ENCODE measurements around the gene TNFRSF1B.
"Not testable (repeated sequence)": the region's sequence is repeated elsewhere in the genome, so short reads cannot be mapped to it uniquely, and the experiment has no call there.

TNFRSF1B gene

DNA sequence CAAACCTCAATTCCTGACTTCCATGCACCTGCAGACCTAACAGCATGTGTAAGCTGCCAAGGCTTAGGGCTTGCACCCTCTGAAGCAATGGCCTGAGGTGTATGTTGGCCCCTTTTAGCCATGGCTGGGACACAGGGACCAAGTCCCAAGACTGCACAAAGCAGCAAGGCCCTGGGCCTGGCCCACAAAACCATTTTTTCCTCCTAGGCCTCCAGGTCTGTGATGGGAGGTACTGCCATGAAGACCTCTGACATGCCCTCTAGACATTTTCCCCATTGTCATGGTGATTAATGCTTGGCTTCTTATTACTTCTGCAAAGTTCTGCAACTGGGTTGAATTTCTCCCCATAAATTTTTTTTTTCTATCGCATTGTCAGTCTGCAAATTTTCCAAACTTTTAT is 55.9 kb downstream of the TNFRSF1B start:
- not testable (repeated sequence) for DNase-seq (ENCODE audit: low spot score)

GRCh38 chr1:12224092-12224491 is 57.3 kb downstream of the TNFRSF1B start:
- DNase-seq (ENCODE audit: low spot score): not testable (repeated sequence)

- DNase-seq (ENCODE audit: low spot score): no peak
Measured at GRCh38 chr1:12228979-12229378, 62.2 kb downstream of the TNFRSF1B start.

- DNase-seq (ENCODE audit: low spot score): no peak
Measured at GRCh38 chr1:12229386-12229834, 62.6 kb downstream of the TNFRSF1B start.

DNA sequence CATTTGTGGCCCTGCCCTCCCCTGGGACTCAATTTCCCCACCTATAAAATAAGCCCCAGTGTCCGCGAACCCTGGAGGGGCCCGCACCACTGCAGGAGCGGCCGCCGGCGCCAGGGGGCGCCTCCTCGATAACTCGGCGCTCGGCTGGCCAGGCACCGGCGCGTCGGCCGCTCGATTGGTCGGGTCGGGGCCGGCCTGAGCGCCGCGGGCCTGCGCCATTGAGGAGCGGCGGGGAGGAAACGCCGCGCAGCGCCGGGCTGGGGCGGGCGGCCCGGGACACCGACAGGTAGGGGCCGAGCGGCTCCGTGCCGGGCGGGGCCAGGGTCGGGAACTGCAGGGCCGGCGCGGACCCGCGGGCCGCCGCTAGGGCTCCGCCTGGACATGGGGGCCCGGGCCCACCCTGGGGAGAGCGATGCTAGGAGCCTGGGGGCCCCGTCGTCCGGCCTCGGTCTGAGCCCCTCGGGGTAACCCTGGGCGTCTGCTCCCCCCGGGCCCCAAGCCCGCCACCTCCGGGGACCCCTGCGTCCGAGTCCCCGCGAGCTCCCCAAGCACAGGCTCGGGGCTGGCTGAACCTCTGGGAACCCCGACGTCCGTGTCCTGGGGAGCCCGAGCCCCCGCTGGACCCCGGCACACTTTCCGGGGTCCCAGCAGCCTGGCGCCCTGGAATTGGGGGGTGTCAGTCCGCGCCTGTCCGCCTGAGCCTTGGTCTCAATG is 63.2 kb downstream of the TNFRSF1B start, which contains the start of gene VPS13D:
VPS13D (plus strand) TSS at position 196 of the 714 bp plus-strand sequence. CDS start 4,237 bp downstream, outside the sequence.
- DNase-seq (ENCODE audit: low spot score): peak; percentile 74

GRCh38 chr1:12230549-12231275 is 63.9 kb downstream of the TNFRSF1B start:
- DNase-seq (ENCODE audit: low spot score): no peak

DNA sequence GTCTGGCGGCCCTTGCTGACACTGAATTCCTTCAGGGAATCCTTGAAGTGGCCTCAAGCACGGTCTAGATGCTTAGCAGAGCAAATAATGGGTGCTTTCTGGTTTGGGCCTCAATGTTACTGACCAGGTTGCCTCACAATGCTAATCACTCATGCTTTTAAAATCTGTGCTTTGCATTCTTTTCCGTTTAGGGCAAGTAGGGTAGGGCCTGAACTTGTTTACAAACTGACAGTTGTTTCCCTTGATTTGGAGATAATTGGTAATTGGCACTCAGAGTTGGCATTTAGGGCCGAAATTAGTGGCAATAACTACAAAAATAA is 64.4 kb downstream of the TNFRSF1B start:
- no peak for DNase-seq (ENCODE audit: low spot score)

- no peak for DNase-seq (ENCODE audit: low spot score)
Measured at GRCh38 chr1:12232221-12232620, 65.4 kb downstream of the TNFRSF1B start.

GRCh38 chr1:12244078-12244477 is 77.3 kb downstream of the TNFRSF1B start:
- no peak for DNase-seq (ENCODE audit: low spot score)

DNA sequence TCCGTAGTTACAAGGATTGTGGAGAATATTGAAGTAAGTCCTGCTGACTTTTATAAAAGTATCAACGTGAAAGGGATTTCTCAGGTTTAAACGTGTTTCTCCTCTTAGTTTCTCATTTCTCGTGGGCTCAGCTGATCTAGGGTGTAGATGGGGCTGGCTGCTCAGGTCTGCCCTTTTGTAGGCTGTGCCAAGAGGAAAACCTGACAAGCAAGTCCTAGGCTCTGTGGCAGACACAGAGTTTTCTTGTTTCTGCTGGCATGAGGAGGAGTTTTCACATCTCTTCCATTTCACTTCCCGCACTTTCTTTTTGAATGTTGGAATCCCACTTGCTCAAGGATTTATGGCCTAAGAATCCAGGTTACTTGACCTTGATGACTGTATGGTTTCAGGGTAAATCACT is 77.8 kb downstream of the TNFRSF1B start:
- DNase-seq (ENCODE audit: low spot score): no peak

DNA sequence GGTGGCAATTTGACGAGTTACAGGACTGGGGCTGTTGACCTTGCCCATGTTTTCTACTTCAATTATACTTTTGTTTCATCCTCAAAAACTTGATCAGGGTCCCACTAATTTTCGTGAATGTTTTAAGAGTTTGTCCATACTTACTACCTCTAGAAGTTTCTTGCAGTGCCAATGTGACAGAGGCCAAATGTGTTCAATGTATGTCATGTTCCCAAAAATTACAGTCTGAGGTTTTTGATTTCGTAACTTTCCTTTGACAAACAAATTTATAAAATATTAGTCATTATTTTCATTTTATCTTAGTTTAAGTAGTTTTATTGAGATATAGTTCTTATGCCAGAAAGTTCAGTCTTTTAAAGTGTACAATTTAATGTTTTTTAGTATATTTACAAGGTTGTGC is 78.3 kb downstream of the TNFRSF1B start:
- no peak for DNase-seq (ENCODE audit: low spot score)

- no peak for DNase-seq (ENCODE audit: low spot score)
Measured at GRCh38 chr1:12245733-12246132, 78.9 kb downstream of the TNFRSF1B start.

DNA sequence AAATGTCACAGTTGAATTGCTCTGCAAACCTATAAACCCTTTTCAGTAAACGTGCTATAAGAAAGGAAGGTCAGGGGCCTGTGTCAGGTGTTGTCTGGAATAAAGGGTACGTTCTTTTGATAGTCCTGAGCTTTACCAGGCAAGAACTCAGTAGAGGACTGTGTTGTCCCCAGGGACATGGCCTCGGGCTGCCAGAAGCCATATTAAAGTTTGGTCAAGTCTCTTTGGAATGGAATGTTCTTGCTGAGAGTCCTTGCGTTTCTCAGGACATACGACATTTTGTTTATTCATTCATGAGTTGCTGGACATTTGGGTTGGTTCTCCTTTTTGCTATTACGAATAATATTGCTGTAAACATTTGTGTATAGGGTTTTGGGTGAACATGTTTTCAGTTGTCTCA is 79.8 kb downstream of the TNFRSF1B start:
- no peak for DNase-seq (ENCODE audit: low spot score)

DNA sequence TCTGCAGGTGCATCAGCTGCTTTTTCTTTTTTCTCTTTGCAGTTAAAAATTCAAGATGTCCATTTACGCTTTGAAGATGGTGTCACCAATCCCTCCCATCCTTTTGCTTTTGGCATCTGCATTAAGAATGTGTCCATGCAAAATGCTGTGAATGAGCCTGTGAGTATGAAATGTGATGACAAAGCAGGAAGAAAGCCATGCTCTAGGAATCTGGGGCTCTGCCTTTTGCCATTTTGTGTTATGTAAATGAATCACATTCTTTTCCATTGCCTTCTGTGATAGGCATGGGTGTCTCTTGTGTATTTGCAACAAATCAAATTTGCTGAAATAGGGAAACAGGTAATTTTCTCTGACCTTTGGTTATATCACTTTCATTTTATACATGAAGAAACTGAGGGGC is 82.4 kb downstream of the TNFRSF1B start:
- no peak for DNase-seq (ENCODE audit: low spot score)

- no peak for DNase-seq (ENCODE audit: low spot score)
Measured at GRCh38 chr1:12249748-12250147, 83.0 kb downstream of the TNFRSF1B start.

DNA sequence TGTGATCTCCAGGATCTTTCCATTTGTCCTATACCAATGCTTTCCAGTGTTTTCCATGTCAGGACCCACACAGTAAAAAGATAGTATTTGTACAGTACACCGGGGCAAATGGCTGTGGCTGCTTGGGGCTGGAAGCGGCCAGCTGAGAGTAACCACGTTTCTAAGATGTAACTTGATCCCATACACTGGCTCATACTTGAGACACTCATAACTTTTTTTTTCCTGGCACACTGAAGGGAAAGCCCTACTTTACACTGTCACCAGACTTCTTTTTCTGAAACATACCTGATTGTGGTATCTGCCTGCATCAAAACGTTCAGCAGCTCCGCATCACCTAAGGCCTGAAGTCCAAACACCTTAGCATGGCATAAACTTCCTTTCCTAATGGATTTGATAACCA is 84.7 kb downstream of the TNFRSF1B start:
- no peak for DNase-seq (ENCODE audit: low spot score)

DNA sequence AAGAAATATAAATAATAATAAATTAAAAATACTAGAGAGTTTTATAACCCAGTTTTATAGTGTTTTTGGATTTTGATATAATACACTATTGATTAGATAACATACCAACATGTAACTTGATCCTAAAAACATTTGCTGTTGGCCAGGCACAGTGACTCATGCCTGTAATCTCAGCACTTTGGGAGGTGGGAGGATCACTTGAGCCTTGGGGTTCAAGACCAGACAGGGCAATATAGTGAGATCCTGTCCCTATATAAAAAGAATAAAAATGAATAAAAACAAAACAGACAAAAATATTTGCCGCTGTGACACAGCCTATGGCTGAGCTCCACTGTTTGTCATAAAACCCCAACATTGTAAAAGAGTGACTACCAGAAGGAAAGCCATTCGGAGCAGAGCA is 89.1 kb downstream of the TNFRSF1B start:
- DNase-seq (ENCODE audit: low spot score): no peak

- DNase-seq (ENCODE audit: low spot score): no peak
Measured at GRCh38 chr1:12258272-12258671, 91.5 kb downstream of the TNFRSF1B start.
